Suprapubic skin (tissue), 4 donors: ENCODE results near the gene TMEM31. TPM values are rescaled to one million over a fixed set of nuclear protein-coding genes. Genes with fewer than 3 reads are reported as not detected.

Experiments
- DNase-seq, 2 donors: peaks; one replicate each; pipeline ENCODE4 v3.0.0-alpha.2; 2019; ENCODE audit warnings: low spot score in 2 of 2
- H3K27ac ChIP-seq: fragments of 200-600 bp; sonication (generic); one replicate; pipeline ENCODE4 v1.5.1; 2019
- H3K27me3 ChIP-seq: fragments of 200-600 bp; sonication (generic); one replicate; pipeline ENCODE4 v1.5.1; 2019
- H3K36me3 ChIP-seq: fragments of 200-600 bp; sonication (generic); one replicate; pipeline ENCODE4 v1.5.1; 2019
- H3K4me1 ChIP-seq: fragments of 200-600 bp; sonication (generic); one replicate; pipeline ENCODE4 v1.5.1; 2019
- H3K4me3 ChIP-seq: fragments of 200-600 bp; sonication (generic); one replicate; pipeline ENCODE4 v1.5.1; 2019; ENCODE audit warnings: mild to moderate bottlenecking
- H3K9me3 ChIP-seq: fragments of 200-600 bp; sonication (generic); one replicate; pipeline ENCODE4 v1.5.1; 2019
- CTCF ChIP-seq, 2 donors: fragments of 200-600 bp in 1 of 2; fragments of 450-650 bp in 1 of 2; sonication (generic) in 1 of 2; IDR thresholded peaks; one replicate each; pipeline ENCODE4 v1.5.1; 2016 to 2019; ENCODE audit warnings: antibody characterized with exemption in 2 of 2, mild to moderate bottlenecking in 1 of 2, moderate library complexity in 1 of 2
- EP300 ChIP-seq: sonication (generic); formaldehyde crosslinking; IDR thresholded peaks from one replicate; pipeline ENCODE4 v1.6.1; 2017; ENCODE audit warnings: antibody characterized with exemption
- POLR2A ChIP-seq, 2 donors: fragments of 450-650 bp; IDR thresholded peaks; one replicate each; pipeline ENCODE4 v1.6.1; 2017; ENCODE audit warnings: antibody characterized with exemption in 2 of 2, mild to moderate bottlenecking in 2 of 2, moderate library complexity in 2 of 2
- POLR2AphosphoS5 ChIP-seq, 3 donors: sonication (generic); formaldehyde crosslinking; IDR thresholded peaks; one replicate each; pipeline ENCODE4 v1.6.1; 2017; ENCODE audit warnings: antibody characterized with exemption in 3 of 3
- WGBS: methylation state at CpG from one replicate; pipeline ENCODE4 v1.1.5; 2018; 5-methylcytosine and 5-hydroxymethylcytosine counted together
- total RNA-seq, 4 donors: library from RNA; depleted of rRNA; stranded (reverse); fragments of >200 nt; gene quantifications; one replicate each; pipeline ENCODE4 v1.1.0, GENCODE V29; 2016

Gene TMEM31
- total RNA-seq, 4 donors from 2014 or later, result not detected

DNA sequence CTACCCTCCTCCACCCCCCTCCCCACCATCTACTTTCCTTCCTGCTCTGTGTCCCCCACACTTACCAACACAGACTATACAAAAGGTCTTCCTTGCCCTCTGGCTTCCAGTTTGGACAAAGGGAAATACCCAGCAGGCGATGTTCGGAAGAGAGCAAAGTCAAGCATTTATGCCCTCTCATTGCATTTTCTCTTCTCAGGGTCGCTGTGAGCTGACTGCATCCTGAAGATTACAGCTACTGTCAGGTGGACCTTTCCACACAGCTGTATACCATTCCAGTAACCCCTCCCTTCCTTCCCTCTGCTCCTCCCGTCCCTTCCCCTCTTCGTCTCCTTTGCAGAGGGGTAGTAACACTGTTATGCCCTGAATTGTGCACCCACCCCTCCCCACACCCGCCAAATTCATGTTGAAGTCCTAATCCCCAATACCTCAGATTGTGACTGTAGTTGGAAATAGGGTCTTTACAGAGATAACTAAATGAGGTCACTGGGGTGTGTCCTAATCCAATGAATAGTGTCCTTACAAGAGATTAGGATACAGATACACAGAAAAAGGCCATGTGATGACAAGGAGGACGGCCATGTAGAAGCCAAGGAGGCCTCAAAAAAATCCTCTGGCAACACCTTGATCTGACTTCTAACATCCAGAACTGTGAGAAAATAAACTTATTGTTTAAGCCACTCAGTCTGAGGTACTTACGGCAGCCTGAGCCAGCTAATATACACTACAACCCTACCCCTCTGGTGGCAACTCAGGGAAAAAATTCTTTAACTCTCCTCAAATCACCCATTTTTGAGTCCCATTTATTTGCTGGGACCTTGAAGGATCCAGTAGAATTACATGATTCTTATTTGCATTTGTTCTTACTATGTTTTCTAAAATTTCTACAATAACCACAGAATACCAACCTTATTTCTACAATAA, 35.9 kb upstream of the TMEM31 start:
- 74% methylated on average over 8 of the region's 8 CpGs for WGBS

GRCh38 chrX:103678199-103678993, 32.3 kb upstream of the TMEM31 start:
- Histone ChIP-seq H3K36me3 (peaks cover 34% of the 10 kb centered on the region), H3K4me1 (no peaks in the 10 kb centered on the region), H3K27ac (no peak overlapping the region), H3K27me3 (no peaks in the 10 kb centered on the region), H3K4me3 (no peak overlapping the region), H3K9me3 (no peaks in the 10 kb centered on the region)
- no peak for DNase-seq
- 78% methylated on average over 5 of the region's 5 CpGs for WGBS
- TF ChIP-seq POLR2AphosphoS5 (IDR thresholded peaks at IDR 0.05) (no peak), POLR2A (IDR thresholded peaks at IDR 0.05) (no peak), CTCF (IDR thresholded peaks at IDR 0.05) (no peak), EP300 (no peak)

More for the DNA sequence above, 35.9 kb upstream of the TMEM31 start:
- no peaks in the 10 kb centered on the region for H3K27me3 ChIP-seq
- no peaks in the 10 kb centered on the region for H3K4me1 ChIP-seq
- H3K4me3 ChIP-seq, result no peak overlapping the region
- TF ChIP-seq POLR2A (IDR thresholded peaks at IDR 0.05) (no peak), CTCF (IDR thresholded peaks at IDR 0.05) (no peak), EP300 (no peak), POLR2AphosphoS5 (IDR thresholded peaks at IDR 0.05) (no peak)
- no peak overlapping the region for H3K27ac ChIP-seq
- peaks cover 19% of the 10 kb centered on the region for H3K36me3 ChIP-seq
- H3K9me3 ChIP-seq, result no peaks in the 10 kb centered on the region
- DNase-seq, result no peak

DNA sequence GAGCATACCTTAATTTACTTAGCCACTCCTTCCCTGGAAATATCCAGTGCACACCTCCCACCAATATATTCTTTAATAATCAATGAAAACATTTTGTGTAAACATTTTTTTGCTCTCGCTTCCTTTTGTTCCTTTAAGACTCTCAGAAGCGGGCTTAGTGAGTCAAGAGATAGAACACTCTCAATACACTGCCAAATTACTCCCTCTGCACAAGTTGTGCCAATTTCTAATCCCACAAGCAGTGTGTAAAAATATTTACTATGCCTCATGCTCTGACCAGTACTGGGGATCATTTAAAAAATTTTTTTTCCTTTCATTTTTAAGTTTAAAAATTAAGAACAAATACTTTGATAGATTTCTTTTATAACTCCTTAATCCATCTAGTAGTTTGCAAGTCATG, 29.3 kb upstream of the TMEM31 start:
- no peak for DNase-seq
- H3K27me3 ChIP-seq, result no peaks in the 10 kb centered on the region
- H3K4me3 ChIP-seq, result no peak overlapping the region
- 67% methylated on average over 2 of the region's 2 CpGs for WGBS
- peaks cover 36% of the 10 kb centered on the region for H3K36me3 ChIP-seq
- no peaks in the 10 kb centered on the region for H3K9me3 ChIP-seq
- no peak for TF ChIP-seq POLR2AphosphoS5 (IDR thresholded peaks at IDR 0.05)
- no peak for TF ChIP-seq CTCF (IDR thresholded peaks at IDR 0.05)
- TF ChIP-seq POLR2A (IDR thresholded peaks at IDR 0.05), result no peak
- TF ChIP-seq EP300, result no peak
- H3K27ac ChIP-seq, result no peak overlapping the region
- peaks cover 8% of the 10 kb centered on the region for H3K4me1 ChIP-seq

DNA sequence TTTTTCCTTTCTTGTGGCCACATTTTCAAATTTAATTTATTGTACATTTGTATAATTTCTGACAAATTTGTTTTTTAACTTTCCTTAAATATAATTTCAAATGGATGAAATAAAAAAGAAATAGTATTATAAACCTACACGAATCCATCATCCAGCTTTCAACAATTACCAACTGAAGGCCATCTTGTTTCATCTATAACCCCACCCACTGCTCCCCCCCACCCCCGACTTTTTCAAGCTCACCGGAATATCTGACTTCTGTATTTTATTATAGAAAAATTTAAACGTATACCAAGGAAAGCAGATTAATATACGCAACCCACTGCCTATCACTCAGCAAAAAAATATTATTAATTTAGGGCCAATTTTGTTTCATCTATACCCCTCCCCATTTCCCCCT, 25.3 kb upstream of the TMEM31 start:
- H3K27me3 ChIP-seq, result no peaks in the 10 kb centered on the region
- H3K4me1 ChIP-seq, result peaks cover 8% of the 10 kb centered on the region
- no peaks in the 10 kb centered on the region for H3K9me3 ChIP-seq
- 38% methylated on average over 5 of the region's 5 CpGs for WGBS
- peak overlapping the region; percentile 60 for H3K4me3 ChIP-seq
- peaks cover 13% of the 10 kb centered on the region for H3K36me3 ChIP-seq
- no peak for TF ChIP-seq CTCF (IDR thresholded peaks at IDR 0.05)
- no peak for TF ChIP-seq POLR2AphosphoS5 (IDR thresholded peaks at IDR 0.05)
- no peak for TF ChIP-seq EP300
- no peak for TF ChIP-seq POLR2A (IDR thresholded peaks at IDR 0.05)
- DNase-seq, result no peak
- H3K27ac ChIP-seq, result peak overlapping the region; percentile 92
